HG03565 (cell line): ENCODE data around the gene MICALL2.

Experiments
- ATAC-seq: cut with Tn5 transposase; IDR thresholded peaks from one replicate; pipeline ENCODE4 v1.9.1; 2021; ENCODE audit warnings: mild to moderate bottlenecking, moderate library complexity; ENCODE audit not compliant: unreplicated experiment

Gene MICALL2

GRCh38 chr7:1493571-1493970 lies 34.3 kb upstream of the MICALL2 start:
- no peak for ATAC-seq

- ATAC-seq: no peak
Measured at GRCh38 chr7:1493129-1493528, 33.9 kb upstream of the MICALL2 start.

GRCh38 chr7:1492640-1493039 lies 33.4 kb upstream of the MICALL2 start:
- ATAC-seq: no peak

- ATAC-seq: no peak
Measured at GRCh38 chr7:1492221-1492620, 33.0 kb upstream of the MICALL2 start.

- no peak for ATAC-seq
Measured at GRCh38 chr7:1490837-1491236, 31.6 kb upstream of the MICALL2 start.

- ATAC-seq: no peak
Measured at GRCh38 chr7:1489336-1489735, 30.1 kb upstream of the MICALL2 start.

GRCh38 chr7:1488016-1488415 lies 28.7 kb upstream of the MICALL2 start:
- no peak for ATAC-seq

GRCh38 chr7:1487466-1487865 lies 28.2 kb upstream of the MICALL2 start:
- no peak for ATAC-seq

- no peak for ATAC-seq
Measured at GRCh38 chr7:1486571-1486970, 27.3 kb upstream of the MICALL2 start.

- no peak for ATAC-seq
Measured at GRCh38 chr7:1485156-1485555, 25.9 kb upstream of the MICALL2 start.

- ATAC-seq: no peak
Measured at GRCh38 chr7:1484569-1484968, 25.3 kb upstream of the MICALL2 start.

- no peak for ATAC-seq
Measured at GRCh38 chr7:1483536-1484505, 24.6 kb upstream of the MICALL2 start.

GRCh38 chr7:1483079-1483478 lies 23.8 kb upstream of the MICALL2 start:
- no peak for ATAC-seq

- ATAC-seq: no peak
Measured at GRCh38 chr7:1481300-1481699, 22.0 kb upstream of the MICALL2 start.

- ATAC-seq: no peak
Measured at GRCh38 chr7:1480670-1481069, 21.4 kb upstream of the MICALL2 start.

GRCh38 chr7:1479287-1479686 lies 20.0 kb upstream of the MICALL2 start:
- ATAC-seq: no peak

- no peak for ATAC-seq
Measured at GRCh38 chr7:1478480-1478879, 19.2 kb upstream of the MICALL2 start.

GRCh38 chr7:1476859-1477258 lies 17.6 kb upstream of the MICALL2 start:
- ATAC-seq: no peak

GRCh38 chr7:1475991-1476390 lies 16.7 kb upstream of the MICALL2 start:
- ATAC-seq: no peak

- ATAC-seq: no peak
Measured at GRCh38 chr7:1475393-1475792, 16.1 kb upstream of the MICALL2 start.

- no peak for ATAC-seq
Measured at GRCh38 chr7:1474736-1475135, 15.5 kb upstream of the MICALL2 start.

GRCh38 chr7:1473864-1474512 lies 14.7 kb upstream of the MICALL2 start:
- ATAC-seq: no peak
